Endodermal cell (in vitro differentiated cells): Measurements from ENCODE around the gene SAMD5. TPM values are rescaled to one million over a fixed set of nuclear protein-coding genes. Genes with fewer than 3 reads are reported as not detected.

Experiments
- DNase-seq: peaks from one replicate; pipeline ENCODE4 v3.0.0-alpha.2; 2017
- H3K27ac ChIP-seq: 2 replicates; pipeline ENCODE4 v1.5.1; 2013; ENCODE audit warnings: mild to moderate bottlenecking, low read depth, low read length, moderate library complexity
- H3K27me3 ChIP-seq: 2 replicates; pipeline ENCODE4 v1.6.1; 2013; ENCODE audit warnings: mild to moderate bottlenecking, low read length, moderate library complexity; ENCODE audit not compliant: insufficient read depth, control insufficient read depth, poor library complexity, severe bottlenecking
- H3K36me3 ChIP-seq: 2 replicates; pipeline ENCODE4 v1.7.0; 2013; ENCODE audit warnings: mild to moderate bottlenecking, low read length, moderate library complexity; ENCODE audit not compliant: control insufficient read depth, insufficient read depth
- H3K4me1 ChIP-seq: one replicate; pipeline ENCODE4 v1.7.0; 2013; ENCODE audit warnings: low read length; ENCODE audit not compliant: control insufficient read depth, insufficient read depth
- H3K4me3 ChIP-seq: 2 replicates; pipeline ENCODE4 v1.5.1; 2013; ENCODE audit warnings: mild to moderate bottlenecking, low read length, moderate library complexity
- H3K9ac ChIP-seq: 2 replicates; pipeline ENCODE4 v1.6.1; 2013; ENCODE audit warnings: mild to moderate bottlenecking, low read length, moderate library complexity; ENCODE audit not compliant: poor library complexity, severe bottlenecking; ENCODE audit errors: extremely low read depth
- H3K9me3 ChIP-seq: 2 replicates; pipeline ENCODE4 v1.6.1; 2013; ENCODE audit warnings: mild to moderate bottlenecking, low read length, moderate library complexity; ENCODE audit not compliant: control insufficient read depth
- H3K27ac Mint-ChIP-seq: 2 replicates; pipeline ENCODE4 v1.8.0; 2020; ENCODE audit warnings: mixed read lengths
- H3K27me3 Mint-ChIP-seq: 2 replicates; pipeline ENCODE4 v1.8.0; 2021; ENCODE audit warnings: mild to moderate bottlenecking, mixed read lengths; ENCODE audit not compliant: insufficient read depth
- H3K36me3 Mint-ChIP-seq: 2 replicates; pipeline ENCODE4 v1.8.0; 2020; ENCODE audit warnings: low read depth, mixed read lengths
- H3K4me1 Mint-ChIP-seq: 2 replicates; pipeline ENCODE4 v1.8.0; 2020; ENCODE audit warnings: mixed read lengths
- H3K4me3 Mint-ChIP-seq: 2 replicates; pipeline ENCODE4 v1.8.0; 2020; ENCODE audit warnings: mild to moderate bottlenecking, moderate library complexity, mixed read lengths
- H3K9me3 Mint-ChIP-seq: 2 replicates; pipeline ENCODE4 v1.8.0; 2020; ENCODE audit warnings: mild to moderate bottlenecking, mixed read lengths
- WGBS, 2 experiments: methylation state at CpG; one replicate each; pipeline versions ENCODE4 v1.1.5 to v1.1.7; 2013; ENCODE audit warnings: missing lambda C conversion rate in 2 of 2, mixed read lengths in 1 of 2; ENCODE audit not compliant: insufficient coverage in 1 of 2, insufficient read length in 1 of 2; 5-methylcytosine and 5-hydroxymethylcytosine counted together
- total RNA-seq, 2 donors: library from RNA; stranded (reverse); fragmentation: NEBNext Ultra II Directional in 1 of 2; extraction: Animal tissue kit (Norgen Biotek cat#: 25700) in 1 of 2; gene quantifications; 2 replicates in 1 of 2; 3 replicates in 1 of 2; pipeline ENCODE4 v1.2.1, GENCODE V29; 2021
- TF ChIP-seq, protein P1 (sequence below): fragments of 200-600 bp; sonication (generic); conservative IDR thresholded peaks from 2 replicates; pipeline ENCODE4 v1.5.0; 2021; ENCODE audit warnings: antibody characterized with exemption, mild to moderate bottlenecking

The SAMD5 gene
- total RNA-seq, 2 donors from 2014 or later, result 0.69 to 0.99 TPM

DNA sequence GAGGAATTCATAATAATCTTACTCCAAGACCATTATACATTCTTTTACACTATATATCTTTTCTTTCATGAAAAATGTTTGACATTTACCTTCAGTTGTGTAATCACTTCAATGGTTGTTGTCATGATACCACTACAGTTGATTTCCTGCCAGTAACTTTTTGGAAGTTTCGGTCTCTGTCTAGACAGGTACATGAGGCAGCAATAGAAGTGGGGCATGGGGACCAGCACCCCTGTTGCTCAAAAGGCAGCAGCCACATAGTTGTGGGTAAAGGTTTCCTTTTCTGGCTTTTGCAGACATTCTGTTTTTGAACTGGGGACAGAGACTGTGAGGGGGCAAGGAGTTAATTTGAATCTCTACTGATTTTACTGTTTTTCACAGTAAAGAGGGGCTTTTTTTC is 14.1 kb downstream of the SAMD5 start:
- no peaks in the 10 kb centered on the region for H3K9me3 ChIP-seq
- no peak overlapping the region for H3K27ac ChIP-seq
- no peak overlapping the region for H3K27ac Mint-ChIP-seq
- TF ChIP-seq, protein P1, sequence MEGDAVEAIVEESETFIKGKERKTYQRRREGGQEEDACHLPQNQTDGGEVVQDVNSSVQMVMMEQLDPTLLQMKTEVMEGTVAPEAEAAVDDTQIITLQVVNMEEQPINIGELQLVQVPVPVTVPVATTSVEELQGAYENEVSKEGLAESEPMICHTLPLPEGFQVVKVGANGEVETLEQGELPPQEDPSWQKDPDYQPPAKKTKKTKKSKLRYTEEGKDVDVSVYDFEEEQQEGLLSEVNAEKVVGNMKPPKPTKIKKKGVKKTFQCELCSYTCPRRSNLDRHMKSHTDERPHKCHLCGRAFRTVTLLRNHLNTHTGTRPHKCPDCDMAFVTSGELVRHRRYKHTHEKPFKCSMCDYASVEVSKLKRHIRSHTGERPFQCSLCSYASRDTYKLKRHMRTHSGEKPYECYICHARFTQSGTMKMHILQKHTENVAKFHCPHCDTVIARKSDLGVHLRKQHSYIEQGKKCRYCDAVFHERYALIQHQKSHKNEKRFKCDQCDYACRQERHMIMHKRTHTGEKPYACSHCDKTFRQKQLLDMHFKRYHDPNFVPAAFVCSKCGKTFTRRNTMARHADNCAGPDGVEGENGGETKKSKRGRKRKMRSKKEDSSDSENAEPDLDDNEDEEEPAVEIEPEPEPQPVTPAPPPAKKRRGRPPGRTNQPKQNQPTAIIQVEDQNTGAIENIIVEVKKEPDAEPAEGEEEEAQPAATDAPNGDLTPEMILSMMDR, result no peak
- H3K4me3 ChIP-seq, result no peak overlapping the region
- no peaks in the 10 kb centered on the region for H3K36me3 Mint-ChIP-seq
- H3K9me3 Mint-ChIP-seq, result no peaks in the 10 kb centered on the region
- no peaks in the 10 kb centered on the region for H3K27me3 Mint-ChIP-seq
- H3K4me1 ChIP-seq, result no peaks in the 10 kb centered on the region
- H3K27me3 ChIP-seq, result no peaks in the 10 kb centered on the region
- DNase-seq, result no peak
- no peak overlapping the region for H3K4me3 Mint-ChIP-seq
- H3K36me3 ChIP-seq, result no peaks in the 10 kb centered on the region
- peaks cover 7% of the 10 kb centered on the region for H3K4me1 Mint-ChIP-seq
- WGBS, 2 experiments, result 93% methylated on average over 1 of the region's 1 CpG; no CpG with 5 or more reads in 1 of the 2 experiments
- no peak overlapping the region for H3K9ac ChIP-seq

DNA sequence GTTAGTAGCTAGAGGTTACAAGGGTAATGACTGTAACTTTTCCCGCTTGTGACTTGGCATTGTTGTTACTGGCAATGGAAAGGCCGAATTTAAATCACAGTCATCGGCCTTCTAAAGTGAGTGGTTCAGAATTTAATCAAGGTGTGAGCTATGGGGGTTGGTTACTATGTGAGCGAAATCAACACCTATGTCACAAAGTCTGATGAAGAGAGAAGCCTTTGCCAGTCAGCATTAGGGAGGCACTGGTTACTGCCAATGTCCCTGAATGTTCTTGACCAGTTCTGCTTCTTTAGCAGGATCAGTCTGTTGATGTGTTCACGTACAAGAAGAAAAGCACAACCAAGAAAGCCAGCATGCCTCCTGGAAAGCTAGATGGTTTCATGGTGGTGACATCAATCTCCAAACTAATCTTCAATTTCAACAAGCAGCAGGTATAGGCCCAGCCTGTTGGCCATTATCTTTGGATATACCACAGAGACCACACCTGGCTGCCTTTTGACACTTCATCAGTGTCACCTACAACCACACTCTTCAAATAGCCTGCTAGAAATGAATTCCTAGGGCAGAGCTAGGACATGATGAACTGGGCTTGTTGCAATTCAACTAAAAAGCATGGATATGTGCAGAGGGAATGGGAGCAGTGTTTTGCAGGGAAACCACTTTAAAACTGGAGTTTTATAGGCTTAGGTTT is 17.2 kb downstream of the SAMD5 start:
- Mint-ChIP-seq H3K36me3 (no peaks in the 10 kb centered on the region), H3K27me3 (peaks cover 3% of the 10 kb centered on the region), H3K27ac (no peak overlapping the region), H3K4me1 (peaks cover 6% of the 10 kb centered on the region), H3K4me3 (no peak overlapping the region), H3K9me3 (no peaks in the 10 kb centered on the region)
- Histone ChIP-seq H3K27ac (no peak overlapping the region), H3K9ac (no peak overlapping the region), H3K4me1 (no peaks in the 10 kb centered on the region), H3K4me3 (no peak overlapping the region), H3K36me3 (no peaks in the 10 kb centered on the region), H3K27me3 (no peaks in the 10 kb centered on the region), H3K9me3 (no peaks in the 10 kb centered on the region)
- 97 to 100% methylated on average over 4 to 5 of the region's 5 CpGs for WGBS, 2 experiments
- no peak for DNase-seq
- TF ChIP-seq, protein P1, result no peak

DNA sequence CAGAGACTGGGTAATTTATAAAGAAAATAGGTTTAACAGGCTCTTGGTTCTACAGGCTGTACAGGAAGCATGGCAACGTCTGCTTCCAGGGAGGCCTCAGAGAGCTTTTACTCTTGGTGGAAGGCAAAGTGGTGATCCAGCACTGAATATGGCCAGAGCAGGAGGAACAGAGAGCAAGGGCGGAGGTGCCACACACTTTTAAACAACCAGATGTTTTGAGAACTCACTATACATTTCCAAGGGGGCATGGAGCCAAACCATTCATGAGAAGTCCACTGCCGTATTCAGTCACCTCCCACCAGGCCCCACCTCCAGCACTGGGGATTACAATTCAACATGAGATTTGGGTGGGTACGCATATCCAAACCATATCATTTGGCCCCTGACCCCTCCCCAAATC is 18.7 kb downstream of the SAMD5 start:
- Histone ChIP-seq H3K4me3 (no peak overlapping the region), H3K9me3 (no peaks in the 10 kb centered on the region), H3K27ac (no peak overlapping the region), H3K36me3 (no peaks in the 10 kb centered on the region), H3K4me1 (no peaks in the 10 kb centered on the region), H3K9ac (no peak overlapping the region), H3K27me3 (no peaks in the 10 kb centered on the region)
- no peaks in the 10 kb centered on the region for H3K36me3 Mint-ChIP-seq
- no peak overlapping the region for H3K4me3 Mint-ChIP-seq
- 90 to 91% methylated on average over 3 to 4 of the region's 4 CpGs for WGBS, 2 experiments
- no peaks in the 10 kb centered on the region for H3K9me3 Mint-ChIP-seq
- H3K4me1 Mint-ChIP-seq, result peaks cover 9% of the 10 kb centered on the region
- peaks cover 3% of the 10 kb centered on the region for H3K27me3 Mint-ChIP-seq
- no peak overlapping the region for H3K27ac Mint-ChIP-seq
- no peak for DNase-seq
- TF ChIP-seq, protein P1, result no peak
